Activated CD8-positive, alpha-beta memory T cell treated with anti-CD3 and anti-CD28 coated beads, Interleukin-2, amount 10 ng/mL, durations not matched to agents 7 days and 5 days (primary cell): ENCODE results near the gene KLHDC9. TPM values are rescaled to one million over a fixed set of nuclear protein-coding genes. Genes with fewer than 3 reads are reported as not detected.

Experiments
- ATAC-seq: fragments of 150-1000 bp; cut with Tn5 transposase; one replicate; pipeline ENCODE4 v1.10.0; 2021; ENCODE audit warnings: moderate library complexity
- CTCF ChIA-PET: fragments of 350-600 bp; sonication (Branson Sonifier 250); formaldehyde crosslinking; loops from one replicate; lab custom pipeline; 2021; ENCODE audit warnings: antibody characterized with exemption; lab: Charles Lee
- DNase-seq: peaks from one replicate; pipeline ENCODE4 v3.0.0-alpha.2; 2020
- H3K27ac Mint-ChIP-seq: one replicate; pipeline ENCODE4 v1.8.0; 2021; ENCODE audit warnings: mild to moderate bottlenecking, mixed read lengths
- H3K27me3 Mint-ChIP-seq: one replicate; pipeline ENCODE4 v1.8.0; 2021; ENCODE audit warnings: mixed read lengths
- H3K36me3 Mint-ChIP-seq: one replicate; pipeline ENCODE4 v1.8.0; 2021; ENCODE audit warnings: mild to moderate bottlenecking, mixed read lengths
- H3K4me1 Mint-ChIP-seq: one replicate; pipeline ENCODE4 v1.8.0; 2021; ENCODE audit warnings: mixed read lengths
- H3K4me3 Mint-ChIP-seq: one replicate; pipeline ENCODE4 v1.8.0; 2021; ENCODE audit warnings: mild to moderate bottlenecking, moderate library complexity, mixed read lengths
- H3K9me3 Mint-ChIP-seq: one replicate; pipeline ENCODE4 v1.8.0; 2022; ENCODE audit warnings: low read depth, mixed read lengths
- total RNA-seq, 2 experiments: library from RNA; stranded (reverse); gene quantifications; one replicate each; pipeline ENCODE4 v1.2.3, GENCODE V29; 2021

KLHDC9 gene
- total RNA-seq, 2 experiments from 2014 or later: 0.52 to 0.85 TPM

- no peak overlapping the region for H3K27ac Mint-ChIP-seq
- no peak overlapping the region for H3K4me3 Mint-ChIP-seq
- no peak for DNase-seq
- no peaks in the 10 kb centered on the region for H3K27me3 Mint-ChIP-seq
- ATAC-seq: no peak
- no peaks in the 10 kb centered on the region for H3K9me3 Mint-ChIP-seq
- CTCF ChIA-PET: interaction anchor here (1.4 to 3.2 kb wide), 2 partner anchors 9 to 10 kb away, joined by 3 to 12 read pairs; no protein-coding TSS in a partner anchor
- H3K36me3 Mint-ChIP-seq: no peaks in the 10 kb centered on the region
- H3K4me1 Mint-ChIP-seq: peaks cover 12% of the 10 kb centered on the region
Observed at GRCh38 chr1:161081519-161081918, 16.6 kb upstream of the KLHDC9 start.

GRCh38 chr1:161082483-161082882 lies 15.7 kb upstream of the KLHDC9 start:
- DNase-seq: no peak
- Mint-ChIP-seq H3K9me3 (no peaks in the 10 kb centered on the region), H3K27ac (no peak overlapping the region), H3K27me3 (no peaks in the 10 kb centered on the region), H3K36me3 (no peaks in the 10 kb centered on the region), H3K4me1 (peaks cover 12% of the 10 kb centered on the region), H3K4me3 (no peak overlapping the region)
- ATAC-seq: no peak
- CTCF ChIA-PET: interaction anchor here (2.2 to 3.2 kb wide), 2 partner anchors 11 to 14 kb away, joined by 5 to 12 read pairs; no protein-coding TSS in a partner anchor

DNA sequence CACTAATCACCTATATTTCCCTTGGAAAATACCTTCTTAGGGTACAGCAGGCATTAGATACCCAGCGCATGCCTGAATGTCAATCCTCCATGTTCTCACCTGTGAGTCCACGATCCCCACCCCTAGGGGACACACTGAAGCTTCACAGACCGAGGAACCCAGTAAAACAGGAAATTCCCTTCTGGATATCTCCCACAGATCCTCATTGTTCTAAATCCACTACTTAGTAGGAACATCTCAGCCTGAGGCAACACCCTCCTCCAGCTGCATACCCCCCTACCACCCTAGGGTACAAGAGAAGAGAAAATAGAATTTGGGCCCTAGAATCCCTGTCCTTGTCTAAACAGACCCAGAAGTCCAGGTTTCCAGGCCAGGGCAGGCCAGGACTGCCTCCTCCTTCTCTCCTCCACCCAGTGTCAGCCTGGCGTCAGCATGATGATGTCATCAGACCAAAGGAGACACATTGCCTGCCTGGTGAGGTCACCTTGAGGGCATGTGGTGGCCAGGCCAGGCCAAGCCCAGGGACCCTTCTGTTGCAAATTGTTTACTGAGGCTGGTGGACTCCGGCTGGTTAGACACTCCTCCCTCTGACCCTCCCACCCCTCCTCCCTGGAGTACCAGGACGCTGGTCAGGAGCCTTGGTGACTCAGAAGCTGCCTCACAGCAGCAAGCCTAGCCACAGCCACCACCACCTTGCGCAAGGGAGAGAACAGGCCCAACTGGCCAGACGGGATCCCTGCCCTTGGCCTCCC lies 15.0 kb upstream of the KLHDC9 start:
- CTCF ChIA-PET: interaction anchor here (2.2 to 4.8 kb wide), 3 partner anchors 12 to 14 kb away, joined by 5 to 22 read pairs (median 12); partner anchors contain the start of gene KLHDC9
- H3K4me1 Mint-ChIP-seq: peaks cover 12% of the 10 kb centered on the region
- ATAC-seq (no peak), DNase-seq (no peak)
- H3K9me3 Mint-ChIP-seq: no peaks in the 10 kb centered on the region
- no peaks in the 10 kb centered on the region for H3K27me3 Mint-ChIP-seq
- no peak overlapping the region for H3K4me3 Mint-ChIP-seq
- no peak overlapping the region for H3K27ac Mint-ChIP-seq
- no peaks in the 10 kb centered on the region for H3K36me3 Mint-ChIP-seq

DNA sequence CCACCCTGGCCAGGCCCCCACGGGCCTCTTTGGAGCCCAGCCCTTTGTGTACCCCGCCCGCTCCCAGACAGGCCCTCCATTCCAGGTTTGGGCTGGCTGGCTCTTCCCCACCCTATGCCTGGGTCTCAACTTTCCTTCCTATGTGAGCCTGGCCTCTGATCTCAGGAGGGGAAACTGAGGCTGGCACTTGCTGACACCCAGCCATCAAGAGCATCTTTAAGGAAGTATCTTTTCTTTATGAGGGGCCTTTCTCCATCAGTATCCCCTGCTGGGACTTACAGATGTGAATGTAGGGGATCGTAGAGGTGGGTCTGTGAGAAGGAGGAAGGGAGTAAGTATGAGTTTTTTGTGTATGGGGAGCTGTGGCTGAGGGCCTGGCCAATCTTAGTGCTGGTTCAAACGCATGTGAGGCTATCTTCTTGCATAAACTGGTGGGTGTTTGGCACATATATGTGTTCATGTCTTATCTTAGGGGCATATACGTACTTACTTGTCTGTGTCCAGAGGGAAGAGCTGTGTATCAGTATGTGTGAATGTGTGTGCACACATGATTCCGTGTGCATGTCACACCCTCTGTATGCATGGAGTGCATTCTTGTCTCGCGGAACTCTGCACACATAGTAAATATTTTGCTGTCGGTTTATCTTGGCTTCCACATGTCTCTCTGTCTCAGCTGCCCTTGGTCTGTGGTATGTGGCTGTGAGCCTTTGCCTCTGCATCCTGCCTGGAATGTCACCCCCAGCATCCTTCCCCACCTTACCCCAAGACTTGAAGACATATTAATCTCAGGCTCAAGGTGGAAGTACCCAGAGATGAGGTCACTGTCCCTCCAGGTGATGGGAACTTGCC lies 14.2 kb upstream of the KLHDC9 start:
- H3K9me3 Mint-ChIP-seq: no peaks in the 10 kb centered on the region
- ATAC-seq (no peak), DNase-seq (no peak)
- H3K27me3 Mint-ChIP-seq: no peaks in the 10 kb centered on the region
- H3K36me3 Mint-ChIP-seq: no peaks in the 10 kb centered on the region
- peaks cover 12% of the 10 kb centered on the region for H3K4me1 Mint-ChIP-seq
- no peak overlapping the region for H3K4me3 Mint-ChIP-seq
- H3K27ac Mint-ChIP-seq: no peak overlapping the region
- CTCF ChIA-PET: interaction anchor here (2.2 to 4.8 kb wide), 3 partner anchors 12 to 15 kb away, joined by 5 to 22 read pairs (median 12); partner anchors contain the start of gene KLHDC9

- H3K4me1 Mint-ChIP-seq: peaks cover 9% of the 10 kb centered on the region
- CTCF ChIA-PET: interaction anchor here (4.8 kb wide), 1 partner anchor 13 kb away, joined by 22 read pairs; the partner anchor contains the start of gene KLHDC9
- no peak for ATAC-seq
- H3K27ac Mint-ChIP-seq: no peak overlapping the region
- H3K36me3 Mint-ChIP-seq: no peaks in the 10 kb centered on the region
- H3K27me3 Mint-ChIP-seq: no peaks in the 10 kb centered on the region
- H3K9me3 Mint-ChIP-seq: no peaks in the 10 kb centered on the region
- H3K4me3 Mint-ChIP-seq: no peak overlapping the region
- DNase-seq: no peak
Observed at GRCh38 chr1:161084597-161084988, 13.6 kb upstream of the KLHDC9 start.

DNA sequence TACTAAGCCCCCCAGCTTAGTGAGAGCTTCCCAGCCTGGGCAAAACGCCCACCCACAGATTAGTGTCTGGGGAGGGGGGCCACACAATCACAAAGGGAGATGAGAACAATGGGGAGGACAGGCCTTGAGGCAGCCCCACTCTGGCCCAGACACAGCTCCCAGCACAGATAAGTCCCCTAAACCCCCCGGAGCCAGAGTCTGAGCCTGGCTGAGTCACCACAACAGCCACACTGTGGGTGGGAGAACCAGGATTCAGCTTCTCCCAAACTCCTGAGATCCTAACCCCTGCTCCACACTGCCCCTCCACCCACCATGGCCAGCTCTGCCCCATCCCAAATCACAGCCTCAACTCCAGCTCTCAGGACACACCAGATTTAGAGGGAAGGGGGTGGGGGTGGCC lies 13.0 kb upstream of the KLHDC9 start:
- Mint-ChIP-seq H3K4me3 (no peak overlapping the region), H3K27ac (no peak overlapping the region), H3K27me3 (no peaks in the 10 kb centered on the region), H3K36me3 (no peaks in the 10 kb centered on the region), H3K9me3 (no peaks in the 10 kb centered on the region), H3K4me1 (peaks cover 3% of the 10 kb centered on the region)
- DNase-seq (no peak), ATAC-seq (no peak)
- CTCF ChIA-PET: interaction anchor here (1.7 to 4.8 kb wide), 2 partner anchors 12 to 15 kb away, joined by 6 to 22 read pairs; partner anchors contain the start of genes ARHGAP30 and KLHDC9

GRCh38 chr1:161086457-161086856 lies 11.7 kb upstream of the KLHDC9 start:
- ATAC-seq (no peak), DNase-seq (no peak)
- H3K27ac Mint-ChIP-seq: no peak overlapping the region
- H3K36me3 Mint-ChIP-seq: no peaks in the 10 kb centered on the region
- no peak overlapping the region for H3K4me3 Mint-ChIP-seq
- H3K27me3 Mint-ChIP-seq: no peaks in the 10 kb centered on the region
- H3K4me1 Mint-ChIP-seq: peaks cover 9% of the 10 kb centered on the region
- CTCF ChIA-PET: interaction anchor here (1.2 to 4.8 kb wide), 3 partner anchors 11 to 16 kb away, joined by 3 to 22 read pairs (median 6); partner anchors contain the start of genes ARHGAP30 and KLHDC9
- no peaks in the 10 kb centered on the region for H3K9me3 Mint-ChIP-seq

DNA sequence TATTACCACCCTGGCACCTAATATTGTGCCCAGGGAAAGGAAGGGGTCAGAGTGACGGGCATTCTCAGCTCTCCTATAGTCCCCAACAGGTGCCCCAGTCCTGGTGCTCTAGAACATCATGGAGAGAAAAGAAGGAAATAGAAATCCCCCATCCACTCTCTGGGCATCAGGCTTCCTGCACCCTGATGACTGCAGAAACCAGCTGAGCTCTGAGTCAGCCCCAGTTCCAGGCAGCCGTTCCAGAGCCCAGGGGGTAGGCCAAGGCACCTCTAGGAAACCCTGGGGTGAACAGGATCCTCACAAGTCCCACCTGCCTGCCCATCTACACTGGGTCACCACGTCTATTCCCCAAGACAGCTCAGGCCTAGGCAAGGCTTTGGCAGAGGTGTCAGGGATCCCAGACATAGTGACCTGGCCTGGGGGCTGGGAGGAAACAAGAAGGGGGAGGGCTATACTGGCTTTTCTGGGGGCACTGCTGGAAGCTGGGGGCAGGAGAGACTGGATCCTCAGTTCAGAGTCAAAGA lies 9.5 kb upstream of the KLHDC9 start:
- Mint-ChIP-seq H3K4me1 (peaks cover 22% of the 10 kb centered on the region), H3K4me3 (no peak overlapping the region), H3K27ac (no peak overlapping the region), H3K9me3 (no peaks in the 10 kb centered on the region), H3K27me3 (no peaks in the 10 kb centered on the region), H3K36me3 (no peaks in the 10 kb centered on the region)
- no peak for ATAC-seq
- DNase-seq: no peak
- CTCF ChIA-PET: interaction anchor here (0.6 to 2.0 kb wide), 3 partner anchors 9 to 54 kb away, joined by 3 to 4 read pairs (median 4); partner anchors contain the start of gene KLHDC9

- ATAC-seq (no peak), DNase-seq (no peak)
- no peak within 1 kb of the TSS for H3K4me3 Mint-ChIP-seq
- H3K9me3 Mint-ChIP-seq: no peaks in the 10 kb centered on the region
- no peaks in the 10 kb centered on the region for H3K27me3 Mint-ChIP-seq
- H3K36me3 Mint-ChIP-seq: no peaks in the 10 kb centered on the region
- CTCF ChIA-PET: interaction anchor here (0.7 to 2.0 kb wide), 3 partner anchors 8 to 21 kb away, joined by 3 to 4 read pairs (median 4); partner anchors contain the start of gene KLHDC9
- no peak within 1 kb of the TSS for H3K27ac Mint-ChIP-seq
- H3K4me1 Mint-ChIP-seq: peaks cover 22% of the 10 kb centered on the region
Observed at GRCh38 chr1:161089251-161089924, 8.8 kb upstream of the KLHDC9 start, which contains the start of gene NECTIN4. Gene NECTIN4 (minus strand): TSS chr1:161089558. CDS start chr1:161089296, 262 bp downstream.

- DNase-seq: no peak
- Mint-ChIP-seq H3K27ac (no peak overlapping the region), H3K4me3 (no peak overlapping the region), H3K9me3 (no peaks in the 10 kb centered on the region), H3K36me3 (no peaks in the 10 kb centered on the region), H3K4me1 (peaks cover 25% of the 10 kb centered on the region), H3K27me3 (no peaks in the 10 kb centered on the region)
- CTCF ChIA-PET: interaction anchor here (0.7 to 2.0 kb wide), 3 partner anchors 9 to 21 kb away, joined by 3 to 4 read pairs (median 3); no protein-coding TSS in a partner anchor
- ATAC-seq: no peak
Observed at GRCh38 chr1:161089938-161090337, 8.2 kb upstream of the KLHDC9 start.

DNA sequence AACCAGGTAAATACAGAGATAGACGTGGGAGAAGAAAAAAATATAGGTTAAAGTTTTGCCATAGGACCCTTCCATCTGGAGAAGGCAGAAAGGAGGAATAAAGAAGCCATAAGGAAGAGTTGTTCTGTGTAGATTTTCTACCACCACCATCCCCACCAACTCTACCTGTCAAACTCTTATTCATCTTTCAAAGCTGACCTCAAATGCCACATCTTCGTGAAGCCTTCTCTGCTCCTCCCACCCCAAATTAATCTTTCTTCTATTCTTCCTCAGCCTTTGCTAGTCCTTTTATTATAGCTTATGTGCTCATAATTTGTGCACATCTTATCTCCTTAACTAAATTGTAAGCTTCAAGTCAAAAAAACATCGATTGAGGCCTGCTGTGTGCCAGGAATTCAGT lies 7.5 kb upstream of the KLHDC9 start:
- Mint-ChIP-seq H3K4me3 (no peak overlapping the region), H3K27ac (no peak overlapping the region), H3K36me3 (no peaks in the 10 kb centered on the region), H3K27me3 (no peaks in the 10 kb centered on the region), H3K4me1 (peaks cover 25% of the 10 kb centered on the region), H3K9me3 (no peaks in the 10 kb centered on the region)
- ATAC-seq: no peak
- CTCF ChIA-PET: interaction anchor here (0.5 to 2.0 kb wide), 4 partner anchors 9 to 93 kb away, joined by 3 to 4 read pairs (median 3); no protein-coding TSS in a partner anchor
- no peak for DNase-seq

DNA sequence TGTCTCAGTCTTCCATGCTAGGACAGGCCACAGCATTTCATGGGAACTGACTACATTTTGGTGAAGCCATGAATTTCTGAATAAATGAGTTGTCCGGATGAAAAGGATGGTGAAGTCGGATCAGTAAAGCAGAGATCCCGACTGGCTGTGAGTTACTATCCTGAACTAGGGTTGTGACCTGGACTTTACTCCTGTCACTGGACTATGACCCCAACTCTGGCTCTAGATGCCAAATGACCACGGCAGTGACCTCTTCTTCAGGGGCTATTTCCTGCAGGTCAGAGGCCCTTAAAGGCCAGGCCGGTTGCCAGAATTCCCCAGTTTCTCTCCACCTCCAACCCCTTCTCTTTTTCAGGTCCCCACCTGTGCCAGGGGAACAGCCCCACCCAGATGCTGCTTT lies 7.1 kb upstream of the KLHDC9 start:
- peaks cover 25% of the 10 kb centered on the region for H3K4me1 Mint-ChIP-seq
- no peak overlapping the region for H3K27ac Mint-ChIP-seq
- no peak overlapping the region for H3K4me3 Mint-ChIP-seq
- no peaks in the 10 kb centered on the region for H3K9me3 Mint-ChIP-seq
- H3K27me3 Mint-ChIP-seq: no peaks in the 10 kb centered on the region
- CTCF ChIA-PET: interaction anchor here (0.5 to 1.3 kb wide), 3 partner anchors 10 to 93 kb away, joined by 3 read pairs; no protein-coding TSS in a partner anchor
- no peaks in the 10 kb centered on the region for H3K36me3 Mint-ChIP-seq
- ATAC-seq (no peak), DNase-seq (no peak)
